GM12891 (cell line): ENCODE data around the gene PRRT4.

Experiments
- POLR2A ChIP-seq: IDR thresholded peaks from 2 replicates; pipeline ENCODE4 v1.6.1; 2011; ENCODE audit warnings: low read depth, low read length, control low read depth
- POLR2AphosphoS5 ChIP-seq: IDR thresholded peaks from 2 replicates; pipeline ENCODE4 v1.6.1; 2011; ENCODE audit warnings: low read depth, low read length, control low read depth

DNA sequence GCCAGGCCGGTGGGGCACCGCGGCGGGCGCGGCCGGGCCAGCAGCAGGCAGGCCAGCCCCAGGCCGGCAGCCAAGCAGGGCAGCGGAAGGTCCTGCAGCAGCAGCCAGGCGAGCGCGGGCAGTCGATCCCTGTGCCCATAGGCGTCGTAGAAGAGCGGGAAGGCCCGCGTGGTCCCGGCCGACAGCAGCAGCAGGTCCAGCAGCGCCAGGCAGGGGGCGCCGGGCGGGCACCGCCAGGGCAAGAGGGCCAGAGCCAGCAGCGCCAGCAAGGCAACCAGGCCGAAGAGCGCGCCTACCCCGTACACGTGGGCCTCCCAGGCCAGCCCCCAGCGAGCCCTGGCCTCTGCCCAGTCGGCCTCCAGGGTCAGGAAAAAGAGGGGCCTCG lies 9.3 kb downstream of the PRRT4 start:
- TF ChIP-seq POLR2A (no peak), POLR2AphosphoS5 (no peak)
